ENCODE data around the gene ITIH4.

DNA sequence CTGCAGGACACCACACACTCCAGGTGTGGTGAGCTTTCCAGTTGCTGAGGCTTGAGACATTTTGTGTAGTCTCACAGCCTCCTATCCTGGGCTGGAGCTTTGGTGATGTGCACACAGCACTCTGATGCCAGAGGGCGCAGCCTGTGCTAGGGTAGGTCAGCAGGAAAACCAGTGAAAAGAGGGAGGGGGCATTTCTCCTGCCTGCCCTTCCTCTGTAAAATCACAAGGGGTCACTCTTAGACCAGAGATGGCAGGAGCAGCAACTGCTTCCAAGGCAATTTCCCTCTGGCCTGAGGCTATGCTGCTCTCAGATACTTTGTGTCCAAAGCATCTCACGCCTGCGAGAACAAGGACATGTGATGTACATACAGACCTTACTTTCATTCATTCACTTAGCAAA lies 20.9 kb upstream of the ITIH4 start:
- TF ChIP-seq, protein P1, sequence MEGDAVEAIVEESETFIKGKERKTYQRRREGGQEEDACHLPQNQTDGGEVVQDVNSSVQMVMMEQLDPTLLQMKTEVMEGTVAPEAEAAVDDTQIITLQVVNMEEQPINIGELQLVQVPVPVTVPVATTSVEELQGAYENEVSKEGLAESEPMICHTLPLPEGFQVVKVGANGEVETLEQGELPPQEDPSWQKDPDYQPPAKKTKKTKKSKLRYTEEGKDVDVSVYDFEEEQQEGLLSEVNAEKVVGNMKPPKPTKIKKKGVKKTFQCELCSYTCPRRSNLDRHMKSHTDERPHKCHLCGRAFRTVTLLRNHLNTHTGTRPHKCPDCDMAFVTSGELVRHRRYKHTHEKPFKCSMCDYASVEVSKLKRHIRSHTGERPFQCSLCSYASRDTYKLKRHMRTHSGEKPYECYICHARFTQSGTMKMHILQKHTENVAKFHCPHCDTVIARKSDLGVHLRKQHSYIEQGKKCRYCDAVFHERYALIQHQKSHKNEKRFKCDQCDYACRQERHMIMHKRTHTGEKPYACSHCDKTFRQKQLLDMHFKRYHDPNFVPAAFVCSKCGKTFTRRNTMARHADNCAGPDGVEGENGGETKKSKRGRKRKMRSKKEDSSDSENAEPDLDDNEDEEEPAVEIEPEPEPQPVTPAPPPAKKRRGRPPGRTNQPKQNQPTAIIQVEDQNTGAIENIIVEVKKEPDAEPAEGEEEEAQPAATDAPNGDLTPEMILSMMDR (conservative IDR thresholded peaks at IDR 0.05; ENCODE audit: low read depth, low read length) = peak; percentile 73
- TF ChIP-seq EZH2phosphoT487 (IDR thresholded peaks at IDR 0.05; ENCODE audit: borderline replicate concordance, low read length) = no peak

Measured in PC-3 (cell line).